ENCODE measurements around the gene SYCP1.

- TF ChIP-seq, protein P1, sequence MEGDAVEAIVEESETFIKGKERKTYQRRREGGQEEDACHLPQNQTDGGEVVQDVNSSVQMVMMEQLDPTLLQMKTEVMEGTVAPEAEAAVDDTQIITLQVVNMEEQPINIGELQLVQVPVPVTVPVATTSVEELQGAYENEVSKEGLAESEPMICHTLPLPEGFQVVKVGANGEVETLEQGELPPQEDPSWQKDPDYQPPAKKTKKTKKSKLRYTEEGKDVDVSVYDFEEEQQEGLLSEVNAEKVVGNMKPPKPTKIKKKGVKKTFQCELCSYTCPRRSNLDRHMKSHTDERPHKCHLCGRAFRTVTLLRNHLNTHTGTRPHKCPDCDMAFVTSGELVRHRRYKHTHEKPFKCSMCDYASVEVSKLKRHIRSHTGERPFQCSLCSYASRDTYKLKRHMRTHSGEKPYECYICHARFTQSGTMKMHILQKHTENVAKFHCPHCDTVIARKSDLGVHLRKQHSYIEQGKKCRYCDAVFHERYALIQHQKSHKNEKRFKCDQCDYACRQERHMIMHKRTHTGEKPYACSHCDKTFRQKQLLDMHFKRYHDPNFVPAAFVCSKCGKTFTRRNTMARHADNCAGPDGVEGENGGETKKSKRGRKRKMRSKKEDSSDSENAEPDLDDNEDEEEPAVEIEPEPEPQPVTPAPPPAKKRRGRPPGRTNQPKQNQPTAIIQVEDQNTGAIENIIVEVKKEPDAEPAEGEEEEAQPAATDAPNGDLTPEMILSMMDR (conservative IDR thresholded peaks at IDR 0.05): no peak
- TF ChIP-seq EZH2 (IDR thresholded peaks at IDR 0.05; ENCODE audit: low read depth): no peak
These were observed 22.6 kb upstream of the SYCP1 start for GRCh38 chr1:114832057-114832456.

All from PC-9 (cell line).